Stimulated activated CD4-positive, alpha-beta T cell treated with anti-CD3 and anti-CD28 coated beads, TNF-alpha, amount 100 ng/mL, for 24 hours (primary cell): ENCODE measurements around the gene CDKN2B-AS1.

Experiments
- DNase-seq, 3 experiments: peaks; one replicate each; pipeline ENCODE4 v3.0.0-alpha.2; 2020; ENCODE audit warnings: low read depth in 3 of 3

Gene CDKN2B-AS1

DNA sequence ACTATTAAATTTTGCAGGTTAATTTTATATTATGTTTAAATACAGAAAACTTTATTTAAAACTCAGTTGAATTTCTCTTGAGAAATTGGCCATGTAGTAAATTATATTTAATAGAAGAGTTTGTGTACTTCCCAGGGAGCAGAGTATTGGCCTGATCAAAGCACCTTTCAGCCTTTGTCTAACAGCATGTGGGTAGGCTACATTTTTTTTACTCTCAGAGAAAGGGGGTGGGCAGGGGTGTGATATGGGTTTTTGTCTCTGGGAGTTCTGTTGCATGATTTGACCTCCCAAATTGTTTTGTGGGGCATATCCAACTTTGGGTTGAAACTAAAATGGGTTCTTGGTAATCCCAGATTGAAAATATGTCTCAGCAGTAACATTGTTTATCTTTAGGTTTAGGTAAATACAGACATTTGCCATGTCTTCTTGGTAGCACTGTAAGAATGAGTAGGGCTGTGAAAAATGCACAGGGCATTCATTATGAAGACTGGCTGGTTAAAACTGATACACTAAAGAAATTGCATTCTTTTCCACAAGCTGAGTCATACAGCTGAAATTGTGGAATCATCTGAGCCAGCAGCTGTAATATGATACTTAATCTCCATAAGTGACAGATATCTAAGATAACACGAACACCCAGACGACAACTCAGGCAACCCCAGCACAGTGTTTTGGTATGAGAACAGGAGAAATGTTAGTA is 89.9 kb downstream of the CDKN2B-AS1 start:
- no peak for DNase-seq

DNA sequence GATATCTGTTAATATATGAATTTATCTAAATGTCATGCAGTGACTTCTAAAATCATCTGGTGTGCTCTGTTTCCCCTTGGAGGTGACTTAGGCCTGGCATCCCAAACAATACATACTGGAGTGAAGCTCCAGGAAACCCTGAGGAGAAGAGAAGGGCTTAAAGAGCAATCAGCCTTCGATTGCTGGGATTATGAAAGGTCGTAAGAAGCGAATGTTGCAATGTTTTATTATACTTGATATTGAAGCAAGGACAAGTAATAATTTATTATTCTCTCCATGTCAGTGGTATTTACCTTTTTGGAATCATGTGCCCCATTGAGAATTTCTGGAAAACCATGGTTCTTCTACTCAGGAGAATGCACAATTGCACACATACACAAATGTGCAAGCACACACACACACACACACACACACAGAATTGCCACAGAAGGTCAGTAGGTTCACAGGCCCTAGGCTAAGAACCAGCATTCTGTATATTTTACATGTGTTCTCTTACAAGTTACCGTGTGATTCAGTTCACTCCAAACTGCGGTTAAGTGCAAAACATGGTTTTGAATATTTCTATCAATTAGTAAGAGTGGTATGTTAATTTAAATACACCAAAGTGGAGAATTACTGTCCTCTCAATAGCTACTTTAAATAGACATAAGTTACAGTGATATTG is 93.6 kb downstream of the CDKN2B-AS1 start:
- no peak for DNase-seq

DNA sequence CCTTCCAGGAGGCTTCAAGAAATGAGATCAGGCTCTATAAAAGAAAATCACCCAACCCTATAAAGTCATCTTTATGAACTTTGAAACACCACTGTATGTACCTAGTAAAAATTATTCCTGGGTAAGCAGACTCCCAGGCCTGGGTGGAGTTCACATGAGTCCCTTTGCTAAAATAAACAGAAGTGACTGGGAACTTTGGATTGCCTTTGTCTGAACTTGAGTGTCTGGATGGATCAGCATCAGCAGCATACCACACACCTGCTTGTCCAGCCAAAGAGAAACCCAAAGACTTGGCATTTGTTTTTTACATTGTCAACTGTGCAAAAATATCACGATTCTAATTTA is 94.1 kb downstream of the CDKN2B-AS1 start:
- DNase-seq = no peak

DNA sequence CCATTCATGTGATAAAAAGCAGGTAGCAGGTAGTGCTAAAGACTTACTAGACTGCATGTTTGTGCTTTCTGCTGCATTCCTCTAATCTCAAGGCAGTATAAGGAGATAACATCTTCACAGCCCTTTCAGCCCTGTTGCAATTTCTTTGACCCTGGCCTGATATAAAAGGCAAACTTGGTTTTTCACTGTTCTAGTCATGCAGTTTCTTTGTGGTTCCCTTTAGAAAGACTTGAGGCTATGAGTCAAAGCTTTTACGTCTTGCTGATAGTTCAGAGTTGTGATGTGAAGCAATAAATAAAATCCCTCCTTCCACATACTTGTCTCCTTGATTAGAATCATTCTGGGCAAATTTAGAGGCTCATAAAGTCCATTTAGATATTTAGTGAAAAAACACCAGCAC is 103.1 kb downstream of the CDKN2B-AS1 start:
- no peak for DNase-seq

DNA sequence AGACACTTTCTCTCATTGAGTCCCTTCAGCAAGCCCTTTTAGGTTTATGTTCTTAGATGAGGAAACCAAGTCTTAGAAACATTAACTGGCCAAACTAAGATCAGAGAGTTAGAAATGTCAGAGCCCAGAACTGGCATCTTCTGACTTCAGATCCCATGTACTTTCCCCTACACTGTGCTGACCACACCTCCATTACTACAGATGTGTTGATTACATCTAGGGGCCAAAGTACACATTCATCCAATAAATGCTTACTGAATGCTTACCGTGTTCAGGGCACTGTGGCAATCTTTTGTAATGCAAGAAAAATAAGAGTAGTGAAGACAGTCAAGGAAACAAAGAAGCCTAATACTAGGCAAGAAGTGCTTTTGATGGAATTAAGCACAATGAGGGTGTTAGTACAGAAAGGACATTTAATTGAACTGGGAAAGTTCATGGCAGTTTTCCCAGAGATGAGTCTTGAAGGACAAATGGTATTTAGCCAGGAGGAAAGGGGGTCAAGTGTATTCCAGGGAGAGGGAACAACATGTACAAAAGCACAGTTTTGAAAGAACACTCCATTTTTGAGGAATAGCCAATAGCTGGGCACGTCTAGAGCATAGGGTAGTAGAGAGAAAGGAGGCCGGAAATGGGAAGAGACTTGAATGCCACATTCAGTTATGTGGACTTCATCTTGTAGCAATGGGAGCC is 104.2 kb downstream of the CDKN2B-AS1 start:
- no peak for DNase-seq

DNA sequence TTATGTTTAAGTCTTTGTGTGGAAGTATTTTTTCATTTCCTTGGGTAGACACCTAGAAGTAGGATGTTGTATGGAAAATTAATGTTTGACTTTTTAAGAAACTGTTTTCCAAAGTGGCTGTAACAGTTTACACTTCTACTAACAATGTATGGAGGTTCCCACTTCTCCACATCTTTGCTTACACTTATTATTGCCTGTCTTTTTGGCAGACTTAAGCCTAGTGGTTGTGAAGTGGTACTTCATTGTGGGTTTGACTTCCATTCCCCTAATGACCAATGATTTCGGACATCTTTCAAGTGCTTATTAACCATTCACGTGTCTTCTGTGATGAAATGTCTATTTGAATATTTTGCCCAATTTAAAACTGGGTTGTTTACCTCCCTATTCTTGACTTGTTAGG is 106.0 kb downstream of the CDKN2B-AS1 start:
- no peak for DNase-seq

DNA sequence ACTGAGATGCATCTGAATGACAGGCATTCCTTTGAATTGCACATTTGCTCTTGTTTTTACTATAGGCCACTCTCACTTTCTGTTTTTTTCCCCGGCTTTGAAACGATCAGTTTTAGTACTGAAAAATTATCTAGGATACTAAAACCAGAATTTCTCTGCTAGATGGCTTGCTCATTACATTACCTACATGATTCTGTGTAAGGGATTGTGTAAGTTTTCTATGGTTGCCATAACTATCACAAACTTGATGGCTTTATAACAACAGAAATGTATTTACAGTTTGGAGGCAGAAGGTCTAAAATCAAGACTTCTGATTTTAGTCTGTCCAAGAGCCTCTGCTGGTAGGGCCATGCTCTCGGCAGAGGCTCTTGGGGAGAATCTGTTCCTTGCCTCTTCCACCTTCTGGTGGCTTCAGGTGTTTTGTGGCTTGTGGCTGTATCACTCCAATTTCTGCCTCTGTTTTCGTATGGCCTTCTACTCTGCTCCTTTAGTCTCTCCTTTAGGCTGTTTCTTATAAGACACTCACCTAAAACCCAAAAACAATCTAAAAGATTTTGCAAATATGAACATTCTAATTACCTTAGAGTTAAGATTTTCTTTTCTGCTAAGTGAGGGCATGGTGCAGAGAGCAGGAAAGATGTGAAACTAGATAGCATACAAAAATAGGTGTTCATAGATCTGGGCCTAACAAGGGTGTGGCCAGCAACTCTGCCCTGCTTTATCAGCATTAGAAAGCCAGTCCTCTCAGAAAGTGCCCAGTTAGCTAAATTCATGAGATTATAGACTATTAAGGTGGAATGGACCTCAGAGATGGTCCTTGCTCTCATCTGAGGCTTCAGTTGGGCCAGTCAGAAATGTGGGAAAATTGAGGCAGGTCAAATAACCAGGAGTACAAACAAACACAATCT is 107.8 kb downstream of the CDKN2B-AS1 start:
- no peak for DNase-seq

DNA sequence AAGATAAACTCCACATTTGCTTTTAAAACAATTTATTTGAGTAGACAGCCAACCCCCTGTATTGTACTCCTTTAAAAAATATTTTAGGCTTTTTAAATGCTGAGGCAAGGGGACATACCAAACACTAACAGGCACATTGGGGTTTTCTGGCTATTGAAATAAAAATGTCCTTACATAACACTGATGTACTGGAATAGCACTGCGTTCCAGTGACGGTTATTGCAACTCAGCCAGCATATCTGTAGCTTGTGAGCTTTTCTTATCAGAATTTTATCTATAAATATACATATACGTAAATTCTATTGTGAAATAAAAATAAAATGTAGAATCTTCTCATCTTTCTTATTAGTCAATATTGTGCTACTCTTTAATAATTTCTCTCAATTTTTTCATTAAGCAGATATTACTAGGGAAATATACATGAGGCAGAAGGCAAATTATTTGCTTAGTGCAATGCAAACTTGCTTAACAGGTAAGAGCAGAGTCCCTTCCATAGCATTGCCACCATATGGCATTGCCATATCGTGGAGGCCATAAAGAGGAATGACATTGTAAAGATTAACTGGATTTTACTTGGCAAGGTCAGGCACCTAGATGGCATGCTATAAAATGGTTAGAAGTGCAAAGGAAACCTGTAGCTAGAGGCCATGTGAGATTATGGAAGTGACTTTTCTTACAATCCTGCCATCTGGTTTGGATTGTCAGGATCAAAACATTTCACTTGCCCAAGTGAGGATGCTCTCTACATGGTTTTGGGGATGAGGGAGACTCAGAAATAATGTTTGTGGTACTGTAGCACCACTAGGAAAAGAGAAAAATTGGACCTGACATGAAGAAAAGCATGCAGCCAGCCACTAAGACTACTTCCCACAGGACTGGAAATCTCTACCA is 109.3 kb downstream of the CDKN2B-AS1 start:
- DNase-seq = no peak

DNA sequence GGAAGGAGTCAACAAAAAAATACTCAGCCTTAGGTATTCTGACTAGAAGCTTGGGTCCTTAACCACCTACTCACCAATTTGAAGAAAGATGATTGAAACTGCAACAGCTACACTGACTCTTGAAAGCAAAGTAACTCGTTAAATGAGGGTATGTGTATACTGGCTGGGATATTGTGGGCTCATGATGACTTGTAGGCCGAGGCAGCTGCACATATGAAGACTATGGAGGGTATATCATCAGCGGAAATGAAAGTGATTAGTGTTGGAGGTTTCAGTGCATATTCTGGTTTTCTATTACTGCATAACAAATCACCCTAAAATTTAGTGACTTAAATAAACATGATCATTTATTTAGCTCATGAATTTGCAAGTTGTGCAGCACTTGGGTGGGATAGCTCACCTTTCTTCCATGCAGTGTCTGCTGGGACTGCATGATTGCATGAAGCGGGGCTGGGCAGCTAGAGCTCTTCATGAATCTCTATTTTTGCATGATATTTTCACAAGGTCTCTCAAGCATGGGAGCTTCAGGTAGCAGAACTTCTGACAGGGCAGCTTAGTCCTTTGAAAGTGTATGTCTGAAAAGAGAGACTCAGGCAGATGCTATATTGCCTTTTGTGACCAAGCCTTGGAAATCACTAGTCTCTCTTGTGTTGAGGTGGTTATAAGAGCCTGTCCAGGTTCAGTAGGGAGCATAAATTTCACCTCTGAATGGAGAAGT is 110.6 kb downstream of the CDKN2B-AS1 start:
- no peak for DNase-seq

DNA sequence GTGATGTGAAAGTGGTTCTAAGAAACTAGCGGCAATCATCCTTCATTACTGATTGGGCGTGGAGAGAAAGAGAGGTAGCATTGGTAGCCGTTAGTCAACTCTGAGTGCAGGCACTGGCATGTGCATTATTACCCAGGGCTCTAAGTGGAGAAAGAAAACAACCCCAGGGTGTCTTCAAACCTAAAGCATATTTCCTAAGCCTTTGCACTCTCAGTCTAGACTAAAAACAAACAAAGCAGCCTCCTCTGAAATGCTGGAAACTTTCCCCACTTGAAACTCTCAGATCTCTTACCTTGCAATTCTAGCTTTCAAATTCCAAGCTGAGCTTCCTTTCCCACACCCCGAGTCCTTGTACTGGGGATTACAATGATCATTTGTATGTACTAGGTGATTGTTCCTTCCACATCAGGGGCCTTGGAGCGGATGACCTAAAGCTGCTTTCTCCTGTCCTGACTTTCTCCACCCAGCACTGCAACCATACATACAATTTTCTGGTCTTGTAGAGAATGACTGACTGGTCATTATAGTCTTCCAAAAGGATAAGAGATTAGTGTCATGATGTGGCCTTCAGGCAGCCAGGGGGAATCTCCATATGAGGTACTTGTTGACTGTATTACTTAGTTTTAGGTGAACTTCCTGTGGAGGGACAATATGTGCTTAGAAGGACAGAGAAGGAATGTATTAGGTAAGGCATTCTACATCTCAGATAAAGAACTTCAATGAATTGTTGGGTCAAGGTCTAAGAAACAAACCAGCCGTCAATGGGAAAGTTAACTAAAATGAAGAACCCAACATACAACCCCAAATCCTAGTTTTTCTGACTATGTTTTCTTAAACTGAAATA is 112.8 kb downstream of the CDKN2B-AS1 start:
- DNase-seq = no peak

DNA sequence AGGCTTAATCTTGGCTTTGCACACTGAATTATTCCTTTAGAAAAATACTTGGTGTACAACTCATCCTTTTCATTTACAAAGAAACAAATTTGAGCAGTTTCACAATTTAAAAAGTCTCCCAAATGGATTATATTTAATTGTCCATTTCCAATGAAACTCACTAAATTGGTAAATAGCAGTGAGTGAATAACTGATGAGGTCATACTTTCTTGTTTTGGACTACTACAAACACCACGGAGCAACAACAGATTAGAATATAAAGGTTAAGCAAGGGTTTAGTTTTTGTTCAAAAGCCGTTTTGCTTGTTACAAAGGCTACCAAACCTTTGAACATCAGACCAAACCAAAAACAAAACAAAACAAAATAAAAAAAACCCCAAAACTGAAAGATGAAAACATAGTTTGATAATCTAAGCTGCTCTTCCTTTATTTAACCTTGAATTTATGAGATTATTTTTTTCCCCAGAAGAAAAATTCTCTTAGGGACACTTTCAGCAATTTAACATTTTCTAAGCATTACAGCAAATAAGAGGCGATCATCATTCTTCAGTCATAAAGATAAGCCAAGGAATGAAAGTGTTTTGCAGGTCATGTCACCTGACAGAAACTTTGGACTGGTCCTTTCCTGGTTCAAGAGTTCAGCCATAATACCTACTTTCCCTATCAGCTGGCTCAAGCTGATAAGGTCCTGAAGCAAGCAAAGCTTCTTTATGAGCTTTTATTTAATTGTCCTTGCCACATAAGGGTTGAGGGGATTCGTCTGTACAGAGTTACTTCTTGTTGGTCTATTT is 114.2 kb downstream of the CDKN2B-AS1 start:
- no peak for DNase-seq

DNA sequence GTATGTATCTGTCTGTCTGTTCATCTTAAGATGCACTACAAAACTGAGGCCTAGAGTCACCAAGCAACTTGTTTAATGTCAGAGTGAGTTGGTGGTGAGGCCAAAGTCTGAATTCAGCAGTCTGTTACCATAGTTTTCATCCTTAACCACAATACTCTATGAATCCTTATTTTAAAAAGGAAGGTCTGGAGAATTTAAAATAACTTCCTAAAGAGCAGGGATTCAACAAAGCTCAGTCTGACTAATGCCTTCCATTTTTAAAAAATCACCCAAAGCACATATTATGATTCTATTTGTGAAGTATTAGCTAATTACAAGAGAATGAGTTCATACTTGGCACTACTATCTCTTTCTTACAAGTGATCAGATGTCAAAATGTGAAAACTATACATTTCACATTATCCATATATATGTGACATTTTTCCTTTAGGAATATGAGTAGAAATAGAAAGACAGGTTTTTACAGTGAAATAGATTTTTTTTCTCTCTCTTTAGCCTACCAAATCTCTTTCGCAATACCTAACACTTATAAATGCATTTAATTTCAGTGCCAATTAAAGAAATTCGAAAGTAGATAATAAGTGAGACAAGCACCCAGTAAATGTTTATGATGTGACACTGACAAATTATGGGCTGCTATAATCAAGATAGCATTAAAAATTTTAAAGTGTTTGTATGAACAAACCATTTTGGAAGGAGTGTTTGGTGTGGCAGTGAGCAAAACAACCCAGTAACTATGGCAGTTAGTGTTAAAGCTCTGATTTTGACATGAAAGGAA is 116.8 kb downstream of the CDKN2B-AS1 start:
- DNase-seq = no peak

DNA sequence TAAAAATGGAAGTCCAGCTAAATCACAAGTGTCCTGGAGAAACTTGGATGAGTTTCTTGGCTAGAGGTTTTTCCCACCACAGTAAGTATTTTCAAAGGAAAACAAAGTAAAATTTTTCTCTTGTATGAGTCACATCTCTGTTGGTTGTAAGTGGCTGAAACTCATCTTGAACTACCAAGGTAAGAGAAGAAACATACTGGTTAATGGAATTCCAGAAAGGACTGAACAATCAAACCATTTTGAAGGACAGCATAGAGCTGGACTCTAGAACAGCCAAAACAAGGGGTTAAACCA is 117.3 kb downstream of the CDKN2B-AS1 start:
- DNase-seq = no peak

DNA sequence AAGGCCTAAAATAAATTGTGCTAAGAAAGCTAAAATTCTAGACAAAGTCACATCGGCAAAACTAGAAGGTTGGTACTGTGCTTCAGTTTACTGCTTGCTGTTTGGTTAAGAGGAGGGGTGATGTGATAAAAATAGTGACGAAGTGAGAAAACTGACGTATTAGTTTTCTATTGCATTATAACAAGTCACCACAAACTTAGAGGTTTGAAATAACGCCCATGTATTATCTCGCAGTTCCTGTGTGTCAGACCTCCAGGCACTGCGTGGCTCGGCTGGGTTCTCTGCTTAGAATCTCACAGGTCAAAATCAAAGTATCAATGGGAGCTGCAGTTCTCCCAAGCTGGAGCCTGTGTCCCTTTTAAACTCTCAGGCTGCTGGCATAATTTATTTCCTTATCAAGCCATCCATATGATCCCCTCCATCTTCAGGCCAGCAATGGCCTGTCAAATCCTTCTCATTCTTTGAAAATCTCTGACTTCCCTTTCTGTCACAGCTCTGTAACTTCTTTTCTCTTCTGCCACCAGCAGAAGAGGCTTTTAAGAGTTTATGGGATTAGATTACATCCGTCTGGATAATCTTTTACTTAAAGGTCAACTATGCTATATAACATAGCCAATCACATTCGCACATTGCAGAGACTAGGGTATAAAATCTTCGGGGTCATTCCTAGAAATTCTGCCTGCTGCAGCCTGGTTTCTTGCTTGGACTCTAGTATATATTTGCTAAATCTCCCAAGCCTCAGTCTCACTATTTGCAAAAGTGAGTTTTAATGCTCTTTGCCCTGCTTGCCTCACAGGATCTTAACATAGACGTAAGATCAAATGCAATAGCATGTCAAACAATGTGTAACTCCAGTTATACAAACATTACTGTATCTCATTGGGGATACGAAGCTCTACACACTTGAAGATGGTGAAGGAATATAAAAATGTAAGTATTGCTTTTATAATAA is 118.6 kb downstream of the CDKN2B-AS1 start:
- DNase-seq = no peak

DNA sequence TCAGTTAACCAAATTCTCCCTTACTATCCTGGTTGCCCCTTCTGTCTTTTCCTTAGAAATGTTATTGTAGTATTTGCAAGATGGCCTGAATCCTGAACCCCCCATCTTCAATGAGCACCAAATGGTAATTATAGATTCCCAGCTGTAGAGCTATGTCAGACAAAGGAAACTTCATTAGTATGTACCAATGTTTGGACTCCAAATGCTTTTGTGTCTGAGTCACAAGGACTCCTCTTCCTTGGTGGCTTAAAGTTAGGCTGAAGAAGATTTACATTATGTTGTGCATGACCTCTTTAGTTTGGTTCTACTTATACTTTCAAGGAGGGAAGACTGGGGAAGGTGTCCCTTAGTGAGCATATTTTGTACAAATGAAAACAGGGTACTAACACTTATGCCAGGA is 120.4 kb downstream of the CDKN2B-AS1 start:
- DNase-seq = no peak

DNA sequence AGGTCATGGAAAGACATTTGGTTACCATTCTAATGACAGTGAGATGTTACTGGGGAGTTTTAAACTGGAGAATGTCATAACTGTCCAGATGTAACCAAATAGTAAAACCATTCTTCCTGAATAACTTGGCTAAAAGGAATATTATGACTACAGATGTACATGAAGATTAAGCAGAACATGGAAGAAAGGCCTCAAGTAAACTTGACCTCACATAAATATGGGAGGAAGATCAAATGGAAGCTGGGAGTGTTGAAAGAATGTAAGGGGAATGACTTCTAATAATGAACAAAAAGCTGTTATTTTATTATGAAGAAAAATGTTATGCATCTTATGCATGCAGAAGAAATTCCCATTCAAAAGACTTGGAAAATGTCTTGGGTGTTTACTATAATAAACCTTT is 122.2 kb downstream of the CDKN2B-AS1 start:
- DNase-seq = no peak
